ENCODE results near the gene SYNGR3.

DNA sequence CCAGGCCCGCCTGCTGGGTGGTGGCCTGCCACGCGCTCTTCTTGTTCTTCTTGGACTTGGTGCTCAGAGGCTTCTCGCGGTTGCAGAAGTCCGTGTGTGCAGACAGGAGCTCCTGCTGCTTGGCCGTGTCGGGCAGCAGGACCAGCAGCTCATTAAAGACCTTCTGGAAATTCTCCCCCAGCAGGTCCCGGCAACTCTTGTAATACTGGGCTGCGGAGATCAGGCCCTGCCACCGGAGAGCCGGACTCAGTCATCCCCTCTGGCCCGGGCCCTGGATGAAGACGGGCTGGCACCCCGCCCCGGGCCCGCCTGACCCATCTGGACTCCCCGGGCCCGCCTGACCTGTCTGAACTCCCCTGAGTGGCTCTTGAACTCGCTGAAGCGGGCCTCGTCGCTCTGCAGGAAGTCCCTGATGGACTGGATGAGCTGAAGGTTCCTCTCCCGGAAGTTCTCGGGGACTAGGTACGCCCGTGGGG lies 8.6 kb downstream of the SYNGR3 start:
- TF ChIP-seq, protein P1, sequence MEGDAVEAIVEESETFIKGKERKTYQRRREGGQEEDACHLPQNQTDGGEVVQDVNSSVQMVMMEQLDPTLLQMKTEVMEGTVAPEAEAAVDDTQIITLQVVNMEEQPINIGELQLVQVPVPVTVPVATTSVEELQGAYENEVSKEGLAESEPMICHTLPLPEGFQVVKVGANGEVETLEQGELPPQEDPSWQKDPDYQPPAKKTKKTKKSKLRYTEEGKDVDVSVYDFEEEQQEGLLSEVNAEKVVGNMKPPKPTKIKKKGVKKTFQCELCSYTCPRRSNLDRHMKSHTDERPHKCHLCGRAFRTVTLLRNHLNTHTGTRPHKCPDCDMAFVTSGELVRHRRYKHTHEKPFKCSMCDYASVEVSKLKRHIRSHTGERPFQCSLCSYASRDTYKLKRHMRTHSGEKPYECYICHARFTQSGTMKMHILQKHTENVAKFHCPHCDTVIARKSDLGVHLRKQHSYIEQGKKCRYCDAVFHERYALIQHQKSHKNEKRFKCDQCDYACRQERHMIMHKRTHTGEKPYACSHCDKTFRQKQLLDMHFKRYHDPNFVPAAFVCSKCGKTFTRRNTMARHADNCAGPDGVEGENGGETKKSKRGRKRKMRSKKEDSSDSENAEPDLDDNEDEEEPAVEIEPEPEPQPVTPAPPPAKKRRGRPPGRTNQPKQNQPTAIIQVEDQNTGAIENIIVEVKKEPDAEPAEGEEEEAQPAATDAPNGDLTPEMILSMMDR (IDR thresholded peaks at IDR 0.05), result no peak
- TF ChIP-seq POLR2A (IDR thresholded peaks at IDR 0.05), result no peak

Measured in adrenal gland (tissue), 5 donors.